Fibroblast of the aortic adventitia (primary cell): ENCODE data around the gene ZBTB43. TPM values are rescaled to one million over a fixed set of nuclear protein-coding genes. Genes with fewer than 3 reads are reported as not detected.

Source experiments
- DNase-seq: peaks from one replicate; pipeline ENCODE4 v3.0.0-alpha.2; 2010; ENCODE audit warnings: low read depth
- H3K4me3 ChIP-seq: 2 replicates; pipeline ENCODE4 v1.5.1; 2011; ENCODE audit warnings: low read depth, mild to moderate bottlenecking, control low read depth, low read length, moderate library complexity
- total RNA-seq: library from RNA; depleted of rRNA; stranded (reverse); fragments of >200 nt; gene quantifications from 2 replicates; pipeline ENCODE4 v1.2.3, GENCODE V29; 2012; ENCODE audit warnings: low replicate concordance
- TF ChIP-seq, protein P1 (sequence below): IDR thresholded peaks from 2 replicates; pipeline ENCODE4 v1.5.1; 2011; ENCODE audit warnings: mild to moderate bottlenecking, low read length, control low read depth, inconsistent platforms; ENCODE audit not compliant: insufficient read depth

ZBTB43 gene
- total RNA-seq, 1 donor = 11.1 TPM

DNA sequence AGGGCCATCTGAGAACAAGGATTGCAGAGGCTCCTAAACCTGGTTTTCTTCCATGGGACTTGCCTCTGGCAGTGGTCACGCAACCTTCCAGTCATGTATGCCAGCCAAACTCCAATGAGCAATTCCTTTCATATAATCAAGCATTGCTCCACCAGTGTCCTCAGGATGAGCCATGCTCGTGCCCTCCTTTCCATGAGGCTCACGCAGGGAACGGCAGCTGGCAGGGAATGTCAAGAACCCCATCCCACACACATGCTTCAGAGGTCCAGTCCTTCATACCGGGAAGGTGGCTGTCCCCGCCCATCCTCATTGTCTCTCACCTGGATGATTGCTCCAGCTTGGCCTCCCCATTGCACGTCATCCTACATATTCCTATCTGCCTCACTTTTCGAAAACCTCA lies 42.2 kb downstream of the ZBTB43 start:
- TF ChIP-seq, protein P1, sequence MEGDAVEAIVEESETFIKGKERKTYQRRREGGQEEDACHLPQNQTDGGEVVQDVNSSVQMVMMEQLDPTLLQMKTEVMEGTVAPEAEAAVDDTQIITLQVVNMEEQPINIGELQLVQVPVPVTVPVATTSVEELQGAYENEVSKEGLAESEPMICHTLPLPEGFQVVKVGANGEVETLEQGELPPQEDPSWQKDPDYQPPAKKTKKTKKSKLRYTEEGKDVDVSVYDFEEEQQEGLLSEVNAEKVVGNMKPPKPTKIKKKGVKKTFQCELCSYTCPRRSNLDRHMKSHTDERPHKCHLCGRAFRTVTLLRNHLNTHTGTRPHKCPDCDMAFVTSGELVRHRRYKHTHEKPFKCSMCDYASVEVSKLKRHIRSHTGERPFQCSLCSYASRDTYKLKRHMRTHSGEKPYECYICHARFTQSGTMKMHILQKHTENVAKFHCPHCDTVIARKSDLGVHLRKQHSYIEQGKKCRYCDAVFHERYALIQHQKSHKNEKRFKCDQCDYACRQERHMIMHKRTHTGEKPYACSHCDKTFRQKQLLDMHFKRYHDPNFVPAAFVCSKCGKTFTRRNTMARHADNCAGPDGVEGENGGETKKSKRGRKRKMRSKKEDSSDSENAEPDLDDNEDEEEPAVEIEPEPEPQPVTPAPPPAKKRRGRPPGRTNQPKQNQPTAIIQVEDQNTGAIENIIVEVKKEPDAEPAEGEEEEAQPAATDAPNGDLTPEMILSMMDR = no peak
- no peak for DNase-seq
- H3K4me3 ChIP-seq = no peak overlapping the region

DNA sequence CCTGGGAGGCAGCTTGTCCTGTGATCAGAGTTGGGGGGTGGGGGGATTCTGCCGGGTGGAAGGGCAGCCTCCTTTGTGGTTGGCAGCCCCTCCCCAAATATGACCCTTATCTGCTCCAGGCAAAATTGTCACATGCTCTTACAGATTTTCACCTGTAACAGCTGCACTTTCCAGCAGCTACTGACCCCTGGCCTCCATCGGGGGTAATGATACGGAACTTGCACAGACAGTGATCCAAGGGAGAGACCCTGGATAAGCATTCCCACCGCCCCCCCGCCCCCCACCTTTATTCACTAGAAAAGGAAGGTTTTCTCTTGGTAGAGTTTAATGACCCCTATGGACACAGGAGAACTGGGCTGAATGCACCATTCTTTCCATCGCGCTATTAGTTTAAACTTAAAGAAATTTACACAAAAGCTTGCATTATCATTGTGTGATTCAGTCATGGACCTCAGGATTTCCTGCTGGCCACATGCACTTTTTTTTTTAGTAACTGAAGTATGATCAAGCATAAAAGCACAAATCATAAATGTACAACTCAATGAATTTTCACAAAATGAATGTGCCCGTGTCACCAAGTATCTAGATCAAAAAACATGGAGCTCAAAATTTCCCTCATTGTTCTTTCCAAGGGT lies 44.9 kb downstream of the ZBTB43 start:
- H3K4me3 ChIP-seq = no peak overlapping the region
- TF ChIP-seq, protein P1 = no peak
- DNase-seq = no peak

DNA sequence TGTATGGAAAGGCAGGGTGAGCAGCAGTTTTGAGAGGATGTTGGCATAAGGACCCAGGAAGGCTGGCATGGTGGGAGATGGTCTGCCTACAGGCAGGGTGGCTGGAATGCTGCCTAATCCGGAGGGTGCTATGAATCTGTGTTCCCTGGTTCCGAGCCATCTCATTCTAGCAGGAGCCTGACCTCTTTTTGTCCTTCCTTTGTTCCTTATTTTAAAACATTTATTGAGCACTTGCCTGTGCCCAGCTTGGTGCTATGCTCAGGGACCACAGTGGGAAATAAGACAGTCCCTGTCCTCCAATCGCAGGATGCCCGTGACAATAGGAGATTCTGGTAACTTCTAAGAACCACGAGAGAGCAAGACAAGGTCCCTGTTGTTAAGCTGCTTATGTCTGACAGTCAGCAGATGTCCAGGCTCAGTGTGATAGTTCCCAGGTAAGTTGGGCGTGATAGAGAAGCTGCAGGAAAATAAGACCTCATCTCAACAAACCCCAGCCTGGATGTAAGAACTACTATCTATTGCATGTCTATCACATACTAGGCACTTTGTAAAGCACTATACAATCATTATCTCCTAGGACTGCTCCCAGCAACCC lies 46.5 kb downstream of the ZBTB43 start:
- H3K4me3 ChIP-seq = no peak overlapping the region
- no peak for DNase-seq
- TF ChIP-seq, protein P1 = no peak

DNA sequence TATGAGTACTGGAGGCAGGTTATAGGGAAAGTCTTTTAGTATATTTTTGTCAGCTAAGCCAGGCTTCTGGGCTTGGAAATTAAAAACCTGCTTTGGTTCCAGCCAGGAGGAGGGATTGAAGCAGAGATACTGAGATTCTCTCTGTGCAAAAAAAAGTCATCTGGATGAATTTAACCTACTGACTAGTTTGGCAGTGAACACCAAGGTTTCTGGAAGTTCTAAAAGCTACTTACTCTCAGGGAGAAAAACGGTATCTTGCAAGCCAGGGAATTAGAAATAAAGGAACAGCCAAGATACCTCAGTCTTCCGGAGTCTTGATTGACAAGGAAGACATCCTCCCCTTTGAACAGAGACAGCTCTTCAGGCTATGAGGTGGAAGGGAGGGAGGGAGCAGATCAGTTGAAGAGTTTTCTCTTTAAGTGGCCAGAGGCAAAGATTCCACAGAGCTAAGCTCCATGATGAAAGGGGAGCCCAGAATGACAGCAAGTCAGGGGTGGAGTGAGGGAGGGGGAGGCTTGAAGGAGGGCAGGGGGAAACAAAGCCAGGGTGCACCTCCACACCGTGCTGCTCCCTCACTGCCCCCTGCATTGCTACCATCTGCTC lies 47.3 kb downstream of the ZBTB43 start:
- no peak overlapping the region for H3K4me3 ChIP-seq
- DNase-seq = no peak
- TF ChIP-seq, protein P1 = no peak

DNA sequence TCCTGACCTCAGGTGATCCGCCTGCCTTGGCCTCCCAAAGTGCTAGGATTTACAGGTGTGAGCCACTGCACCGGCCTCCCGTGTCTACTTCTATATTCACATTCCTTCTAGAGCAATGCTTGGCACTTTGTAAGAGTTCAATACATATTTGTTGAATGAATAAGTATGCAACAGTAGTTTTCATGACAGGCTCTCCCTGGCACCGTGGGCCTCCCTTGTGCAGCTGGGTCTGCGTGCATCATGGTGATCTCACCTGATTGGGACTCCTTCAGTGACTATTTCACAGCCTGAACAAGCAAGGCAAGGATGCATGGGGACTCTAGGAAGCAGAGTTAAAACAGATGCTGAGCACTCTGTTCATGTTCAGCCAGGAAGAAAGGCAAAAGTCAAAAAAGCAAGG lies 48.8 kb downstream of the ZBTB43 start:
- DNase-seq = peak; percentile 43
- H3K4me3 ChIP-seq = no peak overlapping the region
- TF ChIP-seq, protein P1 = no peak

DNA sequence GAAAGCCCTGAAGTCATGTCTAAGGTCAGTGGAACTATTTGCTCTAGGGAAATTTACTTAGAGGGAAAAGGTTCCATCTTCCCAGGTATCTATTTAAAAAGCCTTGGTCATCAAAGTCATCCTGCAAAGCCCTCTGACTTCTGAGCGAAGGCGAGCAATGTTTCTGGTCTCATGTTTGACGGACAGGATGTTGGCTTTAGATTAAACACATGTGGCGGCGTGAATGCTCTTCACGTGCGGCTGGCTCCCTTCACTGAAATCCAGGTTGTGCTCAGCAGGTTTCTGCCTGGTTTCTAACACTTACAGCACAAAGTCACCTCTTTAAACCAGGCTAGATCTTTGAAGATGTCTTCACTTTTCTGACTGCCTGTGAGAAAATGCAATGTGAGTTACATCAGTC lies 49.9 kb downstream of the ZBTB43 start:
- H3K4me3 ChIP-seq = no peak overlapping the region
- TF ChIP-seq, protein P1 = no peak
- DNase-seq = no peak
